K562 (cell line): Measurements from ENCODE around the gene KCNT1. TPM values are rescaled to one million over a fixed set of nuclear protein-coding genes. Genes with fewer than 3 reads are reported as not detected.

Experiments
- ATAC-seq: fragments of 200-7000 bp; cut with Tn5 transposase; 3 replicates; pipeline ENCODE4 v1.9.1; 2020; ENCODE audit warnings: moderate library complexity
- BruUV-seq: library from RNA; stranded (reverse); fragments of 400-500 nt; replicated peaks from 2 replicates; lab custom pipeline; 2021; lab: Mats Ljungman, UMichigan
- CTCF ChIA-PET: fragments of 300-600 bp; formaldehyde crosslinking; extraction: SDS; loops from one replicate; lab custom pipeline; 2021; ENCODE audit warnings: low intra/inter-chr PET ratio; lab: Yijun Ruan, JAX
- POLR2A ChIA-PET: fragments of 300-600, 350-650 bp; sonication (Branson Sonifier 250); formaldehyde crosslinking; extraction: SDS; loops from one replicate; lab custom pipeline; 2021; ENCODE audit warnings: antibody characterized with exemption, inconsistent platforms; lab: Yijun Ruan, JAX
- DNase-seq, 4 experiments: peaks; one replicate each; pipeline versions ENCODE4 v3.0.0 to v3.0.0-alpha.2; 2011 to 2018; ENCODE audit warnings: low spot score in 3 of 4, mixed read lengths in 3 of 4; ENCODE audit errors: extremely low read depth in 1 of 4
- FAIRE-seq: peaks from 2 replicates; lab custom pipeline; 2011; peaks lifted over from hg19 to GRCh38; lab: Jason Lieb, UNC
- H2AFZ ChIP-seq: 2 replicates; pipeline ENCODE4 v1.6.0; 2011; ENCODE audit warnings: low read depth, low read length, control low read depth, inconsistent platforms
- H3K27ac ChIP-seq: fragments of 200-600 bp; 3 replicates; pipeline ENCODE4 v1.8.0; 2011; ENCODE audit warnings: low read depth, mild to moderate bottlenecking, control low read depth, inconsistent platforms, low read length, moderate library complexity, mixed read lengths; ENCODE audit errors: extremely low read depth
- H3K27me3 ChIP-seq, 2 experiments: fragments of 300-600 bp in 1 of 2; 2 replicates in 1 of 2; 3 replicates in 1 of 2; pipeline versions ENCODE4 v1.6.0 to v1.8.0; 2011; ENCODE audit warnings: inconsistent platforms in 2 of 2, low read length in 2 of 2, mild to moderate bottlenecking in 1 of 2, mixed read lengths in 1 of 2, moderate library complexity in 1 of 2; ENCODE audit not compliant: control insufficient read depth in 2 of 2, insufficient read depth in 2 of 2
- H3K36me3 ChIP-seq: fragments of 300-600 bp; 3 replicates; pipeline ENCODE4 v1.8.0; 2011; ENCODE audit warnings: mild to moderate bottlenecking, low read length, inconsistent platforms; ENCODE audit not compliant: control insufficient read depth, insufficient read depth
- H3K4me1 ChIP-seq, 2 experiments: fragments of 200-600 bp in 1 of 2; replicated peaks in 1 of 2; 2 replicates in 1 of 2; 3 replicates in 1 of 2; pipeline versions ENCODE4 v1.5.1 to v1.8.0; 2011; ENCODE audit warnings: inconsistent platforms in 2 of 2, low read length in 2 of 2, mild to moderate bottlenecking in 1 of 2, mixed read lengths in 1 of 2, moderate library complexity in 1 of 2; ENCODE audit not compliant: control insufficient read depth in 2 of 2, insufficient read depth in 2 of 2
- H3K4me2 ChIP-seq: 2 replicates; pipeline ENCODE4 v1.6.1; 2011; ENCODE audit warnings: low read length, control low read depth, inconsistent platforms, mixed read lengths; ENCODE audit not compliant: insufficient read depth
- H3K4me3 ChIP-seq: fragments of 200-600 bp; sonication (generic), shearing (Covaris generic); 2 replicates; pipeline ENCODE4 v1.5.1; 2016; ENCODE audit warnings: control low read depth, inconsistent platforms
- H3K79me2 ChIP-seq: fragments of 200-600 bp; 3 replicates; pipeline ENCODE4 v1.8.0; 2011; ENCODE audit warnings: low read length, inconsistent platforms; ENCODE audit not compliant: control insufficient read depth, insufficient read depth
- H3K9ac ChIP-seq, 2 experiments: 2 replicates each; pipeline versions ENCODE4 v1.6.0 to v1.6.1; 2011; ENCODE audit warnings: low read depth in 2 of 2, low read length in 2 of 2, control low read depth in 1 of 2, inconsistent platforms in 1 of 2, mild to moderate bottlenecking in 1 of 2, mixed read lengths in 1 of 2; ENCODE audit not compliant: insufficient read depth in 1 of 2
- H3K9me1 ChIP-seq: one replicate; pipeline ENCODE4 v1.6.0; 2011; ENCODE audit warnings: inconsistent platforms, mild to moderate bottlenecking, low read length, moderate library complexity; ENCODE audit not compliant: control insufficient read depth, insufficient read depth
- H3K9me3 ChIP-seq: replicated peaks from 2 replicates; pipeline ENCODE4 v1.5.1; 2011; ENCODE audit warnings: low read depth, low read length, inconsistent platforms; ENCODE audit not compliant: control insufficient read depth, insufficient read depth
- H4K20me1 ChIP-seq: replicated peaks from 2 replicates; pipeline ENCODE4 v1.6.1; 2011; ENCODE audit warnings: low read length, inconsistent platforms, mixed read lengths; ENCODE audit not compliant: control insufficient read depth, insufficient read depth
- CTCF ChIP-seq, 3 experiments: IDR thresholded peaks in 2 of 3; conservative IDR thresholded peaks in 1 of 3; 2 replicates each; pipeline ENCODE4 v1.5.1; 2011 to 2012; ENCODE audit warnings: low read length in 3 of 3, mild to moderate bottlenecking in 3 of 3, control low read depth in 2 of 3, improper control_type of control experiment in 1 of 3, inconsistent platforms in 1 of 3, low read depth in 1 of 3, mixed read lengths in 1 of 3, moderate library complexity in 1 of 3; ENCODE audit not compliant: insufficient read depth in 2 of 3
- E2F1 ChIP-seq: sonication (generic); formaldehyde crosslinking; IDR thresholded peaks from 2 replicates; pipeline ENCODE4 v1.8.1; 2023; ENCODE audit warnings: mild to moderate bottlenecking, missing genetic modification reagents, moderate library complexity
- MEF2D ChIP-seq: conservative IDR thresholded peaks from 2 replicates; pipeline ENCODE4 v1.6.1; 2016; ENCODE audit warnings: low read depth, missing genetic modification characterization, missing compliant biosample characterization
- RNF219 ChIP-seq: fragments of 250-450 bp; sonication (Bioruptor Pico); IDR thresholded peaks from 2 replicates; pipeline ENCODE4 v1.5.0; 2022; ENCODE audit warnings: mild to moderate bottlenecking
- SFPQ ChIP-seq: fragments of 200-400 bp; formaldehyde crosslinking; IDR thresholded peaks from 2 replicates; pipeline ENCODE4 v1.6.1; 2017; ENCODE audit warnings: mild to moderate bottlenecking, low read depth, low read length, moderate library complexity
- SRSF7 ChIP-seq: fragments of 200-400 bp; formaldehyde crosslinking; optimal IDR thresholded peaks from 2 replicates; pipeline ENCODE3; 2017; ENCODE audit warnings: mild to moderate bottlenecking, low read depth, low read length
- ZNF589 ChIP-seq: fragments of 200-800 bp; sonication (Bioruptor generic); IDR thresholded peaks from 2 replicates; pipeline ENCODE4 v1.6.1; 2016; ENCODE audit warnings: low read depth, missing genetic modification characterization, missing compliant biosample characterization
- WGBS: fragments of 100-300 bp; shearing (Covaris generic); methylation state at CpG from one replicate; pipeline ENCODE4 v1.1.6; 2016; ENCODE audit warnings: low coverage, mixed read lengths; ENCODE audit not compliant: insufficient coverage; ENCODE audit errors: missing lambda C conversion rate; 5-methylcytosine and 5-hydroxymethylcytosine counted together
- in situ Hi-C: fragments of 300-500 bp; cut with MboI; formaldehyde crosslinking; loops from 4 replicates; pipeline ENCODE4 v1.15.0; 2018; ENCODE audit warnings: inconsistent platforms, mixed read lengths
- intact Hi-C: fragments of 100-400 bp; cut with micrococcal nuclease; formaldehyde crosslinking; loops from 2 replicates; pipeline ENCODE4 v1.14.2; 2022
- polyA plus RNA-seq, 8 experiments: library from polyadenylated mRNA; depleted of rRNA in 4 of 8; stranded (reverse) in 5 of 8; unstranded in 3 of 8; fragments of >200 nt; fragmentation: Nextera tagmentation in 2 of 8; fragmentation: Illumina TruSeq in 1 of 8; extraction: Ambion mirVana in 2 of 8; extraction: Trizol in 1 of 8; gene quantifications; 2 replicates each; pipeline versions ENCODE4 v1.2.1 to v1.2.3, GENCODE V29; 2011 to 2014; ENCODE audit warnings: inconsistent platforms in 1 of 8, missing spikeins in 1 of 8
- total RNA-seq, 7 experiments: library from RNA; depleted of rRNA in 6 of 7; stranded (reverse); fragments of >200 nt in 6 of 7; fragmentation: Illumina TruSeq in 2 of 7; extraction: Trizol in 2 of 7; gene quantifications; 2 replicates each; pipeline versions ENCODE4 v1.2.1 to v1.2.3, GENCODE V29; 2011 to 2021; ENCODE audit warnings: low replicate concordance in 1 of 7

The KCNT1 gene
- total and polyA plus RNA-seq, 9 of the 15 experiments (the other 6 are each of a cell fraction or from before 2014, with no cell fraction given): 0.05 TPM; not detected in 8

- TF ChIP-seq SFPQ (no peak), MEF2D (tag) (no peak)
Observed at GRCh38 chr9:135736272-135736978, 34.4 kb downstream of the KCNT1 start (continued).

- peaks cover 0 to 30% of the 10 kb centered on the region in 2 experiments; a peak in 1 of 5 replicates for H3K4me1 ChIP-seq
- H3K9me1 ChIP-seq: no peaks in the 10 kb centered on the region
- in situ Hi-C loops (no loop called here), intact Hi-C loops (no loop called here)
- no peak overlapping the region for H3K4me2 ChIP-seq
- H3K4me3 ChIP-seq: no peak overlapping the region
- CTCF ChIA-PET: no interaction called here
- no peaks in the 10 kb centered on the region for H3K9me3 ChIP-seq
- peaks cover 0 to 39% of the 10 kb centered on the region in 2 experiments; a peak in 3 of 5 replicates for H3K27me3 ChIP-seq
- FAIRE-seq: no peak
- no peak for DNase-seq
- H3K27ac ChIP-seq: no peak overlapping the region
- BruUV-seq: no TSS peak
- POLR2A ChIA-PET: interaction anchor here (0.7 kb wide), 1 partner anchor 80 kb away, joined by 3 read pairs; no protein-coding TSS in a partner anchor
- no peaks in the 10 kb centered on the region for H3K36me3 ChIP-seq
- no peak overlapping the region for H2AFZ ChIP-seq
- whole genome bisulfite sequencing: 5% methylated on average over 20 of the region's 23 CpGs
- H4K20me1 ChIP-seq: peaks cover 8% of the 10 kb centered on the region; the same call in 1 of the 2 replicates
- no peaks in the 10 kb centered on the region for H3K79me2 ChIP-seq
- ATAC-seq: no peak
- no peak overlapping the region for H3K9ac ChIP-seq
- TF ChIP-seq SRSF7 (no peak), E2F1 (CRISPR knock-in tag) (no peak), RNF219 (no peak), CTCF (IDR thresholded peaks at IDR 0.05 in 2 of 3, conservative IDR thresholded peaks at IDR 0.05 in 1 of 3; ENCODE audit: insufficient read depth in 2 of 3, low read depth in 1 of 3, low read length in 3 of 3) (no peak), ZNF589 (no peak)
Observed at GRCh38 chr9:135736979-135737839, 35.2 kb downstream of the KCNT1 start.
